Endothelial cell (in vitro differentiated cells): ENCODE results near the gene SELENBP1. TPM values are rescaled to one million over a fixed set of nuclear protein-coding genes. Genes with fewer than 3 reads are reported as not detected.

Source experiments
- DNase-seq: peaks from one replicate; pipeline ENCODE4 v3.0.0; 2021; ENCODE audit warnings: low spot score
- H3K27ac Mint-ChIP-seq: one replicate; pipeline ENCODE4 v1.8.0; 2021; ENCODE audit warnings: mixed read lengths, inconsistent platforms; ENCODE audit not compliant: unreplicated experiment
- H3K27me3 Mint-ChIP-seq: one replicate; pipeline ENCODE4 v1.8.0; 2021; ENCODE audit warnings: mild to moderate bottlenecking, moderate library complexity, mixed read lengths, inconsistent platforms; ENCODE audit not compliant: unreplicated experiment
- H3K36me3 Mint-ChIP-seq: one replicate; pipeline ENCODE4 v1.8.0; 2021; ENCODE audit warnings: mild to moderate bottlenecking, low read depth, mixed read lengths, inconsistent platforms; ENCODE audit not compliant: unreplicated experiment
- H3K4me1 Mint-ChIP-seq: one replicate; pipeline ENCODE4 v1.8.0; 2021; ENCODE audit warnings: mild to moderate bottlenecking, mixed read lengths, inconsistent platforms; ENCODE audit not compliant: unreplicated experiment
- H3K4me3 Mint-ChIP-seq: one replicate; pipeline ENCODE4 v1.8.0; 2021; ENCODE audit warnings: mild to moderate bottlenecking, mixed read lengths, inconsistent platforms; ENCODE audit not compliant: unreplicated experiment
- H3K9me3 Mint-ChIP-seq: one replicate; pipeline ENCODE4 v1.8.0; 2021; ENCODE audit warnings: mixed read lengths, inconsistent platforms; ENCODE audit not compliant: unreplicated experiment
- CTCF ChIP-seq: fragments of 200-600 bp; sonication (generic); IDR thresholded peaks from one replicate; pipeline ENCODE4 v1.5.0; 2021; ENCODE audit warnings: antibody characterized with exemption; ENCODE audit not compliant: unreplicated experiment
- total RNA-seq: library from RNA; stranded (reverse); fragmentation: NEBNext Ultra II Directional; extraction: Animal tissue kit (Norgen Biotek cat#: 25700); gene quantifications from one replicate; pipeline ENCODE4 v1.2.1, GENCODE V29; 2021; ENCODE audit not compliant: unreplicated experiment

SELENBP1 gene
- total RNA-seq, 1 donor from 2014 or later: 15.6 TPM

GRCh38 chr1:151347523-151348246, 24.8 kb downstream of the SELENBP1 start:
- Mint-ChIP-seq H3K4me1 (peaks cover 32% of the 10 kb centered on the region), H3K36me3 (peaks cover 34% of the 10 kb centered on the region), H3K4me3 (peak overlapping the region; percentile 97), H3K27ac (peak overlapping the region; percentile 100), H3K27me3 (peaks cover 15% of the 10 kb centered on the region), H3K9me3 (no peaks in the 10 kb centered on the region)
- no peak for TF ChIP-seq CTCF
- DNase-seq: no peak

GRCh38 chr1:151346769-151347522, 25.6 kb downstream of the SELENBP1 start, which contains the start of gene RFX5:
TSS of gene RFX5 (minus strand) at chr1:151347252. CDS start at chr1:151346320, 932 bp downstream.
- peaks cover 33% of the 10 kb centered on the region for H3K36me3 Mint-ChIP-seq
- peaks cover 15% of the 10 kb centered on the region for H3K27me3 Mint-ChIP-seq
- H3K4me3 Mint-ChIP-seq: peak within 1 kb of the TSS; percentile 97
- DNase-seq: peak; percentile 94
- no peak for TF ChIP-seq CTCF
- no peaks in the 10 kb centered on the region for H3K9me3 Mint-ChIP-seq
- H3K4me1 Mint-ChIP-seq: peaks cover 37% of the 10 kb centered on the region
- peak within 1 kb of the TSS; percentile 100 for H3K27ac Mint-ChIP-seq

- Mint-ChIP-seq H3K36me3 (peaks cover 33% of the 10 kb centered on the region), H3K9me3 (no peaks in the 10 kb centered on the region), H3K27ac (peak overlapping the region; percentile 100), H3K4me1 (peaks cover 39% of the 10 kb centered on the region), H3K27me3 (peaks cover 15% of the 10 kb centered on the region), H3K4me3 (peak overlapping the region; percentile 97)
- no peak for DNase-seq
- TF ChIP-seq CTCF: no peak
These were observed 26.3 kb downstream of the SELENBP1 start for GRCh38 chr1:151346082-151346768.

- TF ChIP-seq CTCF: no peak
- H3K27ac Mint-ChIP-seq: peak overlapping the region; percentile 42
These were observed 28.2 kb downstream of the SELENBP1 start for GRCh38 chr1:151344291-151344690.

More at GRCh38 chr1:151344291-151344690, 28.2 kb downstream of the SELENBP1 start:
- no peaks in the 10 kb centered on the region for H3K9me3 Mint-ChIP-seq
- H3K36me3 Mint-ChIP-seq: peaks cover 33% of the 10 kb centered on the region
- H3K4me3 Mint-ChIP-seq: peak overlapping the region; percentile 59
- peaks cover 44% of the 10 kb centered on the region for H3K4me1 Mint-ChIP-seq
- no peak for DNase-seq
- H3K27me3 Mint-ChIP-seq: peaks cover 15% of the 10 kb centered on the region
